GM18867 (cell line): ENCODE measurements around the gene PDZK1IP1.
"Not testable (repeated sequence)": the region's sequence is repeated elsewhere in the genome, so short reads cannot be mapped to it uniquely, and the experiment has no call there.

ENCODE experiments used
- ATAC-seq: cut with Tn5 transposase; IDR thresholded peaks from one replicate; pipeline ENCODE4 v1.9.1; 2021; ENCODE audit warnings: mild to moderate bottlenecking, moderate library complexity; ENCODE audit not compliant: unreplicated experiment

PDZK1IP1 gene

DNA sequence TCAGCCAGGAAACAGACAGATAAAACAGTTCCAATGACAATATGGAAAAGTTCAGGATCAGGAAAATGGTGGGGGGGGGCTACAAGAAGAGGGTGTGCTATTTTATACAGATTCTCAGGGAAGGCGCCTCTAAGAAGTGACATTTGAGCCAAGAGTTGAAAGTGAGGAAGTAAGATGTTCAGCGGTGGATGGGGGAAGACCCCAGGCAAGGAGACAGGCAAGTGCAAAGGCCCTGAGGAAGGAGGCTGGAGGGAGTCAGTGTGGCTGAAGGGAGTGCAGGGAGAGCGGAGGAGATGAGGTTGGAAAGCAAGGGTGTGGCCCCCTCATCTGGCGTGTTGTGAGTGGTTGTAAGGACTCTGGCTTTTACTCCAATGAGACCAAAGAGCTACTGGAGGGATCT, 8.4 kb upstream of the PDZK1IP1 start:
- ATAC-seq: no peak

DNA sequence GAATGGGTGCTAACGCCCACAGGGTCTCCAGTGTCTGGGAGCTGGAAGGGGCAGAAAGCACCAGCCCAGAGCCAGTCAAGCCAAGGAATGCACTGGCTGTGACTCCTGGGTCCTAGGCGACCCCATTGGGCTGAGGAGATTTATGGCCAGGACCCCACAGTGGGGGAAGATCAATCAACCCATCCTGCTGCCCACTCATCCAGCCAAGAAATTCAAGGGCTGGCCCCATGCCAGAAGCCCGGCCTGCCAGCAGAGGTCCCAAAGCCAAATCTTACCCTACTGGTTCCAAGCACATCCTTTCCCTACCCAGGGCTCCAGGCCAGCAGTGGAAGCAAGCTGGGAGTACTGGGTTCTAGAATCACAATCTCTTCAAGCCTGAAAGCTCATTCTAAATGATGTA, 6.8 kb upstream of the PDZK1IP1 start:
- ATAC-seq: no peak

DNA sequence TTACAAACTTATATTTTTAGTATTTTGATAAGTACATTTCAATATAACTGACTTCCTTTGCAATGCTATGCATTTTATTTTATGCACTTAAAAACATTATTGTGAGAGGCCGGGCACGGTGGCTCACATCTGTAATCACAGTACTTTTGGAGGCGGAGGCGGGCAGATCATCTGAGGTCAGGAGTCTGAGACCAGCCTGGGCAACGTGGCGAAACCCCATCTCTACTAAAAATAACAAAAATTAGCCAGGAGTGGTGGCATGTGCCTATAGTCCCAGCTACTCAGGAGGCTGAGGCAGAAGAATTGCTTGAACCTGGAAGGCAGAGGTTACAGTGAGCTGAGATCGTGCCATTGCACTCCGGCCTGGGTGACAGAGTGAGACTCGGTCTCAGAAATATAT, 6.1 kb upstream of the PDZK1IP1 start:
- ATAC-seq: not testable (repeated sequence)

DNA sequence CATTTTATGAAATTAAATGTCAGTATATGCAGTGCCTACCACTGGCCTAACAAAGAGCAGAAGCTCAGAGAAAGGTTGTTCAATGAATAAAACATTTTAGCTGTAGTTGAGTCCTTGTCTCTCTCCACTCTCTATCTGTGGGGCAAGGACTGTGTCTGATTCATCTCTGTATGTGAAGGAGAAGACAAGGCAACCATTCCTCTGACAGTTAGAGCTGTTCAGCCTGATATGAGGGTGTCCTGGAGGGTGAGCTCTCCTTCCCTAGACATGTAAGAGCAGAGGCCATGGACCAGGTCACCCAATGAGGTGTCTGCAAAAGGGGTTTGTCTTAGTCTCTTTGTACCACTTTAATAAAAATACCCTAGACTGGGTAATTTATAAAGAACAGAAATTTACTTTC, 4.5 kb upstream of the PDZK1IP1 start:
- ATAC-seq: no peak

- not testable (repeated sequence) for ATAC-seq
Measured at GRCh38 chr1:47193496-47193895, 3.7 kb upstream of the PDZK1IP1 start.

DNA sequence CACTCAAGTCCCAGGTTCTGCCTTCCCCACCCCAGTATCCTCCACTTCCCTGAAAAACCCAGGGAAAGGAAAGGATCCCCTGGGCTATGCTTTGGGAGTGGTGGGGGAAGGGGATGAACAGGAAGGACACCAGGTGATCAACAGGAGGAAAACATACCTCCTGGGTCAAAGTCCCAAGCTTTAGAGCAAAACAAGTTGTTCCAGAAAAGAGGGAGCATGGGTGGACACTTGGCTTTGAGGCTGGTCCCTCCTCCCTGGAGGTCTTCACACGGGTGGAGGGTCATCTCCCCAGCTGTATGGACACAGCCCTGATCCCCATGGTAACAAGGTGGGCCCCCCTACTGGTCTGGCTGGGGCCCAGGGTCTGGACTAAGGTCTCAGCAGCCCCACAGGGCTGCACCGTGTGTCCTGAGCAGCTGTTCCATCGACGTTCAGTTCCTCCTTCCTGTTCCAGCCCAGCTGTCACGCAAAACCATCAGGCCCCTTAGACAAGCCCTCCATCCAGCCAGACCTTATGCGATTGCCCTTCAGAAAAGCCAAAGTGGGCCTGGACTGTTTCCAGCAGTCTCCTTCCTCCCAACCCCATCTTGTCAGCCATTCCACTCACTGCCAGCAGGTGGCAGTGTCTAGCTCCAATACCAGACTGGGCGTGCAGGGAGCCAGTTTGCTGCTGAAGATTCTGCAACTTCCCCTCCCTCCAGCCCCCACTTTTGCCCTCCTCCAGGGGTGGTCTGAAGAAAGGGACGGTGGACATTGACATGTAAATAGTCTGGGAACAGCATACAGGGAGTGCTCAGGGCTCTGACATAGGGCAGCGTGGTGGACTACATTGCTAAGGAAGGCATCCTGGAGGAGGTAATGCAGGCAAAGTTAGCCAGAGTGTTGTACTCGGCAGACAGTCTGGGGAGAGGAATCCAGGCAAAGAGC, 2.9 kb upstream of the PDZK1IP1 start:
- ATAC-seq: peak; percentile 77

DNA sequence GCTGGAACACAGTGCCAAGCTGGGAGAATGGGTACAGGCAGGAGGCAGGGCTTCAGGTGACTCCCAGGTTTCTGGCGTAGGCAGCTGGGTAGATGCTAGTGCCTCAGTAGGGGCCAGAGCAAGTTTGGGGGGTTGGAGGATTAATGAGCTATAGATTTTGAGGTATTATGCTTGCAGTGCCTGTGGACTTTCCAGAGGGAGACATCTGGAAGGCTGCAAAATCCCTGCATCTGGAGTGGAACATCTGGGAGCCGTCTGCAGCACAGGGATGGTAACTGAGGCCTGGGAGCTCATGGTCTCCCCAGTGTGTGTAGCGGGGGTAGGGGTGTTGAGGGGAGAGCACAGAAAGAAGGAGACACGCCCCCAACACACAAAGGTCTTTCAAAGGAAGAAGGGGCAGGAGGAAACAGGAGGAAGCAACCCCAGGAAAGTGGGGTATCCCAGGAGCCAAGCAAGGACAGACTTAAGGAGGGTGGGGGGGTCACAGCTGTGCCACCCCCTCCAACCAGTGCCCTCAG, 2.2 kb upstream of the PDZK1IP1 start:
- ATAC-seq: no peak

GRCh38 chr1:47190857-47191256, 1.0 kb upstream of the PDZK1IP1 start:
- ATAC-seq: no peak

DNA sequence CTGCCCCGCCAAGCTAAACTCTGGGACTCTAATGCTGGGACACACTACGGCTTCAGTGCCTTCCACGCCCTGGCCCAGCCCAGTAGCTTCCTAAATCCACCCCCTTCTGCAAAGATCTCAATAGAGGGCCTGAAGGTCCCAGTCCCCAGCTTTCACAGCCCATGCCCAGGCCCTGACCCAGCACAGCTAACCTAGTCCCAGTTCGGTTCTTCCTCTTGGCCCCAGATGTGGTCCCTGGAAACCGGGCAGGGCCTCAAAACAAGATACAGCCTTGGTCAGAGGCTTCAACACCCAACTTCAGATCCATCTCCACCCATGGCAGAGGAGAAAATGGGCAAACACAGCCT, 646 bp upstream of the PDZK1IP1 start:
- ATAC-seq: no peak

DNA sequence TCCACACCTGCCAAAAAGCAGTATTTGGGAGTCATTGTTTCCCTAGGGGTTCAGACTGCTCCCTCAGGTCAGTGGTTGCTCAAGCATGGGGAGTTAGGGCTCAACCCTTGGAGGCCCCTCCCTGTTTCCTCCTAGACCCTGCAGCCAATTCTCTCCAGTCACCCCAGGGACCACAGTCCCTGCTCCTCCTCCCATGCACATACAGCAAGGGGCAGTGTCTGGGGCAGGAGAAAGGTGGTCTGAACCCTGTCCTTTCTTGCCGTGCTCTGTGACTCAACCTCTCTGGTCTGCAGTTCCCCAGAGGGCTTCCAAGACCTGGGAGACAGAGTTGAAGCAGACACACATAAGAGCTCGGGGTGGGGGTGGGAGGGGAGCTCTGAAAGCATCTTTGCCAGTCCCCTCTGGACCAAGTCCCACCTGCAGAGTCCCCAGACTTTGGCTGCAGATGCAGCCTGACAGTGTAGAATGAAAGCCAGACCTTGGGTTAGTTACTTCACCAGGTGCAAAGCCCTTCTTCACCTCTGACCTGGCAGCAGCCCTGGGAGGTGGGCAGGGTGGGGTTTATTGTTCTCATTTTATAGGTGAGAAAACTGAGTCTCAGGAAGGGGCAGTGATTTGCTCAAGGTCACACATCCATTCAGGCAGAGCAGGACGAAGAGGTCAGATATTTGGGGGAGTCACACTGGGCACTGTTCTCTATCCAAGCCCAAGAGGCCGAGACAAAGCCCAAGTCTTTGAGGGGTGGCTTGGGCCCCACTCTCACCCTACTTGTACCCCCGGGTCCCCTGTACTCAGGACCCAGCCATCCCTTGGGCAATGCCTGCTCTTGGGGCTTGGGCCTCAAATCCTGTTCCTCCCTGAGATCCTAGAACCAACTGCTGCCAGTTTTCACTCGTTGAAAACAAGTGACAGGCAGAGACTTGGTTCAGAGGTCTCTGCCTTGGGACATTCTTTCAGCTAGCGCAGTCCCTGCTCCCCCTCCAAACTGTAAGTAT, 748 bp downstream of the PDZK1IP1 start:
- ATAC-seq: no peak

DNA sequence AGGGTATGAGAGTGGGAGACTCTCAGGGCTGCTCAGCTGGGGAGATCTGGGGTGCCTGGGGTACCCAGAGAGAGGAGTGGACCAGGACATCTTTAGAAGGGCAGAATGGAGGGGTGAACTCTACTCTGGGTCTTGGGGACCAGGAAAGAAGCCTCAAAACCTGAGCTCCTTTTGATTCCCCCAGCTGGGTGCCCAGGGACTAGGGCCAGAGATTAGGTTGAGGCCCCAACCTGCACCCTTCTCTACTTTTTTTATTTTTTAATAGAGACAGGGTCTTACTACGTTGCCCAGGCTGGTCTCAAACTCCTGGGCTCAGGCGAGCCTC, 1.9 kb downstream of the PDZK1IP1 start:
- no peak for ATAC-seq

GRCh38 chr1:47187231-47187925, 2.5 kb downstream of the PDZK1IP1 start:
- ATAC-seq: no peak

DNA sequence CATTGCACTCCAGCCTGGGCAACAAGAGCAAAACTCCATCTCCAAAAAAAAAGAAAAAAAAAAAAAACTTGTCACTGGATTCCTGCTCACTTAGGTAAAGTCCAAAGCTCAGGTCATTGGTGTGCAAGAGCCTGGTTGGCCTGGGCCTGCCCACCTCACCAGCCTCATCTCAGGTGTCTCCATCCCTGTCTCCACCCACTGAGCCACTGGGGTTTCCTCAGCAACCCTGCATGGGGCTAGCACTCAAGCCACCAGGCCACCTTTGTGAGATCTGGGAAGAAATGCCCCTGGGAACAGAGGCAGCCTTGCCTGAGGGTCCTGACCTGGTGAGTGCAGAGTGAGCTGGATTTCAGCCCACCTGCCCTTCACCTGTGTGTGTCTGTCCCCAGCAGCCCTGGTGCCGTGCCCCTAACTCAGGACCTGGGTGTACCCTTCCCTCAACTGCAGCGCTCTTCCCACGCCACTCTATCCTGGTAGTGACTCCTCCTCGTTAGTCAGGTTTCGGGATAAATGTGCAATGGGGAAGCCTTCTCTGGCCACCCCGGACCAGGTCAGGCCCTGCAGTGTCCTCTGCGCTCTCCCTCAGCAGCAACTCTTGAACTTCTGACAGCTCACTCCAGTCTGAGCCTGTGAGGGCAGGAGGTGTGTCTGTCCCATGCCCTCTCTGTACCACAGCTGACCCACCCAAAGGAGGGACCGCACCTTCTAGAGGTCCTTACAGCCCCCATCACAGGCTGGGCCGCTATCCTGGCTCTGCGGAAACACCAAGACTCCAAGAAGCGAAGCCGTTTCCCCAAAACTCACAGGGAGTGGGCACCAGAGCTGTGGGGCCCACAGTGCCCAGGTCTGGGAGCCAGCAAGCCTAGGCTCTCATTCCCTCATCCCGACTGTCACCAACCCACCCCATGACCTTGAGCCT, 3.3 kb downstream of the PDZK1IP1 start:
- ATAC-seq: no peak

- ATAC-seq: no peak
Measured at GRCh38 chr1:47184822-47185677, 4.8 kb downstream of the PDZK1IP1 start.

DNA sequence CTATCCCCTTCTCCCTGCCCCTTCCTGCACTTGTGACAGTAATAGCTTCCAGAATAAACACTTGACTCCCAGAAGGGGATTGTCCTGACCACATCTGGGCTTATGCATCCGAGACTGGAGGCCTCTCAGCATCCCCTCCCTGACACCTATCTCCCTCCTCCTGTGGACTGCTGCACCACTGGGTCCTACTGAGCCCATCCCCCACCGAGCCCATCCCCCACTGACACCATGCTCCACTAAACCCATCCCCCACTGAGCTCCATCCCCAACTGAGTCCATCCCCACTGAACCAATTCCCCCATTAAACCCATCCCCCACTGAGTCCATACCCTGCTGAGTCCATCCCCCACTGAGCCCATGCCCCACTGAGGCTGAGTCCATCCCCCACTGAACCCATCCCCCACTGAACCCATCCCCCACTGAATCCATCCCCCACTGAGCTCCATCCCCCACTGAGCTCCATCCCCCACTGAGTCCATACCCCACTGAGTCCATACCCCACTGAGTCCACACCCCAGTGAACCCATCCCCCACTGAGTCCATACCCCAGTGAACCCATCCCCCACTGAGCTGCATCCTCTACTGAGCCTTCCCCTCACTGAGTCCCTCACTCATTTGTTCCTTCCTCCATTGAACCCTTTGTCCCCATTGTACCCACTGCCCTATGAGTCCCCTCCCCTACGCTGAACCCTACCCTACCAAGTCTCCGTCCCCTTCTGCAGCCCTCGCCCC, 5.6 kb downstream of the PDZK1IP1 start:
- ATAC-seq: no peak

GRCh38 chr1:47183308-47184089, 6.3 kb downstream of the PDZK1IP1 start:
- ATAC-seq: no peak

- no peak for ATAC-seq
Measured at GRCh38 chr1:47182676-47183235, 7.1 kb downstream of the PDZK1IP1 start.
